ENCODE data around the gene TMEM184A.

Gene TMEM184A

GRCh38 chr7:1510780-1511154 is 45.2 kb downstream of the TMEM184A start:
- H3K79me2 ChIP-seq (ENCODE audit: control insufficient read depth, insufficient read depth, low read length, poor library complexity): no peaks in the 10 kb centered on the region
- no peak for DNase-seq
- no peaks in the 10 kb centered on the region for H3K36me3 ChIP-seq (ENCODE audit: control insufficient read depth in 1 of 2, insufficient read depth in 2 of 2, low read length in 2 of 2)
- no peak overlapping the region for H4K8ac ChIP-seq (ENCODE audit: low read depth, low read length)
- H3K4ac ChIP-seq (ENCODE audit: low read depth, low read length): no peak overlapping the region
- no peak overlapping the region for H2AFZ ChIP-seq (ENCODE audit: insufficient read depth, low read length, poor library complexity)
- H2BK5ac ChIP-seq (ENCODE audit: low read depth, low read length, poor library complexity): no peak overlapping the region
- H3K27me3 ChIP-seq (ENCODE audit: insufficient read depth, low read length): no peaks in the 10 kb centered on the region
- H3K18ac ChIP-seq (ENCODE audit: low read length): no peak overlapping the region
- WGBS (ENCODE audit: extremely low coverage, insufficient coverage, insufficient read length): no CpG with 5 or more reads among the region's 16 CpGs
- H3K9ac ChIP-seq (ENCODE audit: low read length): no peak overlapping the region
- no peak overlapping the region for H3K23ac ChIP-seq (ENCODE audit: low read length)
- no peak overlapping the region for H3K27ac ChIP-seq (ENCODE audit: low read depth, low read length)
- H2BK120ac ChIP-seq (ENCODE audit: insufficient read depth, low read length, poor library complexity): no peak overlapping the region
- no peak overlapping the region for H2AK5ac ChIP-seq (ENCODE audit: low read length)
- no peaks in the 10 kb centered on the region for H3K9me3 ChIP-seq (ENCODE audit: insufficient read depth, low read depth, low read length)
- no peak overlapping the region for H3K4me2 ChIP-seq (ENCODE audit: low read length)
- H4K91ac ChIP-seq (ENCODE audit: low read depth, low read length): peak overlapping the region; percentile 28
- no peak overlapping the region for H2BK12ac ChIP-seq (ENCODE audit: low read length)
- no peak overlapping the region for H3K4me3 ChIP-seq (ENCODE audit: low read depth, low read length)
- no peaks in the 10 kb centered on the region for H3K79me1 ChIP-seq (ENCODE audit: low read length)
- H3K14ac ChIP-seq (ENCODE audit: low read length): no peak overlapping the region
- H4K12ac ChIP-seq (ENCODE audit: low read depth, low read length): no peak overlapping the region
- H3K4me1 ChIP-seq (ENCODE audit: control insufficient read depth in 1 of 2, insufficient read depth in 2 of 2, low read length in 2 of 2): peaks cover 0 to 2% of the 10 kb centered on the region in 2 experiments

- H3K27ac ChIP-seq (ENCODE audit: low read depth, low read length): no peak overlapping the region
- peak overlapping the region; percentile 65 for H2BK12ac ChIP-seq (ENCODE audit: low read length)
- no peak overlapping the region for H3K4me3 ChIP-seq (ENCODE audit: low read depth, low read length)
- peak overlapping the region; percentile 66 for H4K91ac ChIP-seq (ENCODE audit: low read depth, low read length)
- no peak overlapping the region for H4K12ac ChIP-seq (ENCODE audit: low read depth, low read length)
- peaks cover 2% of the 10 kb centered on the region for H3K79me2 ChIP-seq (ENCODE audit: control insufficient read depth, insufficient read depth, low read length, poor library complexity)
- H3K23ac ChIP-seq (ENCODE audit: low read length): no peak overlapping the region
- H3K9ac ChIP-seq (ENCODE audit: low read length): no peak overlapping the region
- whole genome bisulfite sequencing (ENCODE audit: extremely low coverage, insufficient coverage, insufficient read length): no CpG with 5 or more reads among the region's 14 CpGs
- H4K8ac ChIP-seq (ENCODE audit: low read depth, low read length): no peak overlapping the region
- no peaks in the 10 kb centered on the region for H3K36me3 ChIP-seq (ENCODE audit: control insufficient read depth in 1 of 2, insufficient read depth in 2 of 2, low read length in 2 of 2)
- H3K79me1 ChIP-seq (ENCODE audit: low read length): peaks cover 2% of the 10 kb centered on the region
- no peak overlapping the region for H2BK120ac ChIP-seq (ENCODE audit: insufficient read depth, low read length, poor library complexity)
- no peak overlapping the region for H2AK5ac ChIP-seq (ENCODE audit: low read length)
- no peak overlapping the region for H2AFZ ChIP-seq (ENCODE audit: insufficient read depth, low read length, poor library complexity)
- peaks cover 0 to 2% of the 10 kb centered on the region in 2 experiments for H3K4me1 ChIP-seq (ENCODE audit: control insufficient read depth in 1 of 2, insufficient read depth in 2 of 2, low read length in 2 of 2)
- DNase-seq: no peak
- no peak overlapping the region for H3K14ac ChIP-seq (ENCODE audit: low read length)
- H3K4me2 ChIP-seq (ENCODE audit: low read length): no peak overlapping the region
- H3K27me3 ChIP-seq (ENCODE audit: insufficient read depth, low read length): no peaks in the 10 kb centered on the region
- H3K9me3 ChIP-seq (ENCODE audit: insufficient read depth, low read depth, low read length): no peaks in the 10 kb centered on the region
- no peak overlapping the region for H3K4ac ChIP-seq (ENCODE audit: low read depth, low read length)
- no peak overlapping the region for H3K18ac ChIP-seq (ENCODE audit: low read length)
- no peak overlapping the region for H2BK5ac ChIP-seq (ENCODE audit: low read depth, low read length, poor library complexity)
Measured at GRCh38 chr7:1509226-1509625, 46.8 kb downstream of the TMEM184A start.

DNA sequence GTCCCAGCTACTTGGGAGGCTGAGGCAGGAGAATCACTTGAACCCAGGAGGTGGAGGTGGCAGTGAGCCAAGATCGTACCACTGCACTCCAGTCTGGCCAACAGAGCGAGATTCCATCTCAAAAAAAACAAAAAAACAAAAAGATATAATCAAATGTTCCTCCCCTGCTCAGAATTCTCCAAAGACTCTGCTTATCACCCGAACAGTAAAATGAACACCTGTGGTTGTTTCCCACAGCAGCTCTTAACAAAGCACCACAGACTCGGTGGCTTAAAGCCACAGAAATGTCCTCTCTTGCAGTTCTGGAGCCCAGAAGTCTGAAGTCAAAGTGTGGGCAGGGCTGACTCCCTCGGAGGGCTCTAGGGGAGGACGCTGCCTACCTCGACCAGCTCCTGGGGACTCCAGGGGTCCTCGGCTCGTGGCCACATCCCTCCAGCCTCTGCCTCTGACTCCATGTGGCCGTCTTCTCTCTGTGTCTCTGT is 47.7 kb downstream of the TMEM184A start:
- Histone ChIP-seq H3K4me3 (ENCODE audit: low read depth, low read length) (no peak overlapping the region), H3K36me3 (ENCODE audit: control insufficient read depth in 1 of 2, insufficient read depth in 2 of 2, low read length in 2 of 2) (no peaks in the 10 kb centered on the region), H3K23ac (ENCODE audit: low read length) (no peak overlapping the region), H2BK120ac (ENCODE audit: insufficient read depth, low read length, poor library complexity) (no peak overlapping the region), H3K79me1 (ENCODE audit: low read length) (peaks cover 8% of the 10 kb centered on the region), H2BK12ac (ENCODE audit: low read length) (no peak overlapping the region), H2AK5ac (ENCODE audit: low read length) (no peak overlapping the region), H3K9ac (ENCODE audit: low read length) (no peak overlapping the region), H3K9me3 (ENCODE audit: insufficient read depth, low read depth, low read length) (no peaks in the 10 kb centered on the region), H2AFZ (ENCODE audit: insufficient read depth, low read length, poor library complexity) (no peak overlapping the region), H3K4me1 (ENCODE audit: control insufficient read depth in 1 of 2, insufficient read depth in 2 of 2, low read length in 2 of 2) (peaks cover 2 to 5% of the 10 kb centered on the region in 2 experiments), H3K18ac (ENCODE audit: low read length) (no peak overlapping the region), H3K4ac (ENCODE audit: low read depth, low read length) (no peak overlapping the region), H3K27me3 (ENCODE audit: insufficient read depth, low read length) (no peaks in the 10 kb centered on the region), H4K12ac (ENCODE audit: low read depth, low read length) (no peak overlapping the region), H3K27ac (ENCODE audit: low read depth, low read length) (no peak overlapping the region), H3K14ac (ENCODE audit: low read length) (no peak overlapping the region), H4K8ac (ENCODE audit: low read depth, low read length) (no peak overlapping the region), H4K91ac (ENCODE audit: low read depth, low read length) (peak overlapping the region; percentile 51), H2BK5ac (ENCODE audit: low read depth, low read length, poor library complexity) (no peak overlapping the region), H3K79me2 (ENCODE audit: control insufficient read depth, insufficient read depth, low read length, poor library complexity) (peaks cover 8% of the 10 kb centered on the region), H3K4me2 (ENCODE audit: low read length) (no peak overlapping the region)
- peak in 1 of 2 donors; percentile 49 for DNase-seq
- no CpG with 5 or more reads among the region's 10 CpGs for WGBS (ENCODE audit: extremely low coverage, insufficient coverage, insufficient read length)

- no peak overlapping the region for H3K4me2 ChIP-seq (ENCODE audit: low read length)
- no peak overlapping the region for H4K12ac ChIP-seq (ENCODE audit: low read depth, low read length)
- no peak overlapping the region for H3K9ac ChIP-seq (ENCODE audit: low read length)
- H3K23ac ChIP-seq (ENCODE audit: low read length): no peak overlapping the region
- H2BK5ac ChIP-seq (ENCODE audit: low read depth, low read length, poor library complexity): no peak overlapping the region
- peak overlapping the region; percentile 13 for H2BK12ac ChIP-seq (ENCODE audit: low read length)
- H3K4me1 ChIP-seq (ENCODE audit: control insufficient read depth in 1 of 2, insufficient read depth in 2 of 2, low read length in 2 of 2): peaks cover 5 to 7% of the 10 kb centered on the region in 2 experiments
- H3K4me3 ChIP-seq (ENCODE audit: low read depth, low read length): no peak overlapping the region
- no peak overlapping the region for H3K27ac ChIP-seq (ENCODE audit: low read depth, low read length)
- peaks cover 19 to 20% of the 10 kb centered on the region in 2 experiments for H3K36me3 ChIP-seq (ENCODE audit: control insufficient read depth in 1 of 2, insufficient read depth in 2 of 2, low read length in 2 of 2)
- peaks cover 9% of the 10 kb centered on the region for H3K79me2 ChIP-seq (ENCODE audit: control insufficient read depth, insufficient read depth, low read length, poor library complexity)
- H3K79me1 ChIP-seq (ENCODE audit: low read length): peaks cover 8% of the 10 kb centered on the region
- no CpG with 5 or more reads among the region's 35 CpGs for WGBS (ENCODE audit: extremely low coverage, insufficient coverage, insufficient read length)
- H2AFZ ChIP-seq (ENCODE audit: insufficient read depth, low read length, poor library complexity): no peak overlapping the region
- H3K4ac ChIP-seq (ENCODE audit: low read depth, low read length): no peak overlapping the region
- no peak overlapping the region for H4K8ac ChIP-seq (ENCODE audit: low read depth, low read length)
- peak overlapping the region; percentile 32 for H2AK5ac ChIP-seq (ENCODE audit: low read length)
- H3K27me3 ChIP-seq (ENCODE audit: insufficient read depth, low read length): no peaks in the 10 kb centered on the region
- H3K18ac ChIP-seq (ENCODE audit: low read length): no peak overlapping the region
- no peaks in the 10 kb centered on the region for H3K9me3 ChIP-seq (ENCODE audit: insufficient read depth, low read depth, low read length)
- H3K14ac ChIP-seq (ENCODE audit: low read length): peak overlapping the region; percentile 35
- peak overlapping the region; percentile 38 for H4K91ac ChIP-seq (ENCODE audit: low read depth, low read length)
- DNase-seq: peak; percentile 97 to 98
- H2BK120ac ChIP-seq (ENCODE audit: insufficient read depth, low read length, poor library complexity): no peak overlapping the region
Measured at GRCh38 chr7:1505731-1506550, 50.1 kb downstream of the TMEM184A start.
